PC-9 (cell line): Measurements from ENCODE around the gene GRP.

Experiments used
- EZH2 ChIP-seq: fragments of 200-600 bp; sonication (generic); IDR thresholded peaks from 2 replicates; pipeline ENCODE4 v1.8.0; 2017; ENCODE audit warnings: antibody characterized with exemption, low read depth
- TF ChIP-seq, protein P1 (sequence below): fragments of 200-600 bp; sonication (generic); conservative IDR thresholded peaks from 2 replicates; pipeline ENCODE4 v1.6.1; 2017; ENCODE audit warnings: mixed run types, antibody characterized with exemption, mild to moderate bottlenecking, moderate library complexity

DNA sequence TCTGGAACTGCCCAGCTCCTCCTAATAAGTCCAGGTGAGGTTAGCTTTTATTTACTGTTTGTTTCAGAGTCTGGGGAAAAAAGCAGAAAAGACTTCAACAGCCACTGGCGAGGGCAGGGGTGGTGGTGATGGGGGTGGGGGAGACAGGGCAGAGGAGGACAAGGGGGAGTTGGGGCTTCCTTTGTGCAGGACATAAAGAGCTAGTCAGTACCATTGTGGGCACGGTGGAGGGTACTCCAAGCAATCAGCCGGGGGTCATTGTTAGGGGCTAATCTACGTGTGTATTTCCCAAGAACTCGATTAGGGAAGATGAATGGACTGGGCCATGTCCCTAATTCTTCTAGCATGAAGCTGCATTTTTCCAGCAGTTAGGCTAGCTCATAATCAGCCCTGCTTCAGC, 56.1 kb downstream of the GRP start:
- TF ChIP-seq, protein P1, sequence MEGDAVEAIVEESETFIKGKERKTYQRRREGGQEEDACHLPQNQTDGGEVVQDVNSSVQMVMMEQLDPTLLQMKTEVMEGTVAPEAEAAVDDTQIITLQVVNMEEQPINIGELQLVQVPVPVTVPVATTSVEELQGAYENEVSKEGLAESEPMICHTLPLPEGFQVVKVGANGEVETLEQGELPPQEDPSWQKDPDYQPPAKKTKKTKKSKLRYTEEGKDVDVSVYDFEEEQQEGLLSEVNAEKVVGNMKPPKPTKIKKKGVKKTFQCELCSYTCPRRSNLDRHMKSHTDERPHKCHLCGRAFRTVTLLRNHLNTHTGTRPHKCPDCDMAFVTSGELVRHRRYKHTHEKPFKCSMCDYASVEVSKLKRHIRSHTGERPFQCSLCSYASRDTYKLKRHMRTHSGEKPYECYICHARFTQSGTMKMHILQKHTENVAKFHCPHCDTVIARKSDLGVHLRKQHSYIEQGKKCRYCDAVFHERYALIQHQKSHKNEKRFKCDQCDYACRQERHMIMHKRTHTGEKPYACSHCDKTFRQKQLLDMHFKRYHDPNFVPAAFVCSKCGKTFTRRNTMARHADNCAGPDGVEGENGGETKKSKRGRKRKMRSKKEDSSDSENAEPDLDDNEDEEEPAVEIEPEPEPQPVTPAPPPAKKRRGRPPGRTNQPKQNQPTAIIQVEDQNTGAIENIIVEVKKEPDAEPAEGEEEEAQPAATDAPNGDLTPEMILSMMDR = no peak
- no peak for TF ChIP-seq EZH2
